Measurements from ENCODE around the gene MRPS2. TPM values are rescaled to one million over a fixed set of nuclear protein-coding genes. Genes with fewer than 3 reads are reported as not detected.
"Not testable (repeated sequence)": the region's sequence is repeated elsewhere in the genome, so short reads cannot be mapped to it uniquely, and the experiment has no call there.

The MRPS2 gene
- total RNA-seq, 2 donors from 2014 or later, result 55.6 to 55.9 TPM

GRCh38 chr9:135526730-135527571 is 26.5 kb downstream of the MRPS2 start:
- Histone ChIP-seq H3K36me3 (no peaks in the 10 kb centered on the region), H3K4me1 (replicated peaks) (no peaks in the 10 kb centered on the region), H3K4me3 (no peak overlapping the region), H3K27ac (no peak overlapping the region), H3K9me3 (no peaks in the 10 kb centered on the region), H3K27me3 (replicated peaks; ENCODE audit: insufficient read depth) (no peaks in the 10 kb centered on the region)
- no peak for TF ChIP-seq POLR2AphosphoS5 (IDR thresholded peaks at IDR 0.05)
- no peak for TF ChIP-seq CTCF (IDR thresholded peaks at IDR 0.05)
- TF ChIP-seq POLR2A (IDR thresholded peaks at IDR 0.05), result no peak
- no peak for DNase-seq (ENCODE audit: low spot score)
- intact Hi-C loops (cut with DNase I), result no loop called here
- WGBS, result 66% methylated on average over 28 of the region's 30 CpGs

- 92% methylated on average over 10 of the region's 10 CpGs for WGBS
- not testable (repeated sequence) for DNase-seq (ENCODE audit: low spot score)
Measured at GRCh38 chr9:135528842-135529435, 28.5 kb downstream of the MRPS2 start.

GRCh38 chr9:135530146-135530545 is 29.7 kb downstream of the MRPS2 start:
- H3K9me3 ChIP-seq, result no peaks in the 10 kb centered on the region
- H3K27me3 ChIP-seq (replicated peaks; ENCODE audit: insufficient read depth), result no peaks in the 10 kb centered on the region
- TF ChIP-seq POLR2AphosphoS5 (IDR thresholded peaks at IDR 0.05) (no peak), POLR2A (IDR thresholded peaks at IDR 0.05) (no peak), CTCF (IDR thresholded peaks at IDR 0.05) (no peak)
- H3K4me3 ChIP-seq, result no peak overlapping the region
- no peak overlapping the region for H3K27ac ChIP-seq
- no peak for DNase-seq (ENCODE audit: low spot score)
- H3K36me3 ChIP-seq, result no peaks in the 10 kb centered on the region
- no peaks in the 10 kb centered on the region for H3K4me1 ChIP-seq (replicated peaks)
- intact Hi-C loops (cut with DNase I), result no loop called here
- 83% methylated on average over 5 of the region's 5 CpGs for WGBS

More at GRCh38 chr9:135528842-135529435, 28.5 kb downstream of the MRPS2 start:
- H3K9me3 ChIP-seq; H3K4me1 ChIP-seq (replicated peaks); H3K27ac ChIP-seq; H3K27me3 ChIP-seq (replicated peaks; ENCODE audit: insufficient read depth); intact Hi-C loops (cut with DNase I); H3K36me3 ChIP-seq; H3K4me3 ChIP-seq: not testable (repeated sequence)

- 89% methylated on average over 10 of the region's 10 CpGs for WGBS
- H3K36me3 ChIP-seq, result no peaks in the 10 kb centered on the region
- DNase-seq (ENCODE audit: low spot score), result no peak
- intact Hi-C loops (cut with DNase I), result no loop called here
- no peak overlapping the region for H3K4me3 ChIP-seq
- H3K9me3 ChIP-seq, result no peaks in the 10 kb centered on the region
- TF ChIP-seq POLR2A (IDR thresholded peaks at IDR 0.05) (no peak), POLR2AphosphoS5 (IDR thresholded peaks at IDR 0.05) (no peak), CTCF (IDR thresholded peaks at IDR 0.05) (no peak)
- no peaks in the 10 kb centered on the region for H3K4me1 ChIP-seq (replicated peaks)
- no peak overlapping the region for H3K27ac ChIP-seq
- no peaks in the 10 kb centered on the region for H3K27me3 ChIP-seq (replicated peaks; ENCODE audit: insufficient read depth)
Measured at GRCh38 chr9:135531096-135531495, 30.6 kb downstream of the MRPS2 start.

GRCh38 chr9:135533113-135533512 is 32.6 kb downstream of the MRPS2 start:
- DNase-seq (ENCODE audit: low spot score), result no peak
- Histone ChIP-seq H3K4me3 (no peak overlapping the region), H3K27me3 (replicated peaks; ENCODE audit: insufficient read depth) (no peaks in the 10 kb centered on the region), H3K27ac (no peak overlapping the region), H3K36me3 (no peaks in the 10 kb centered on the region), H3K9me3 (no peaks in the 10 kb centered on the region), H3K4me1 (replicated peaks) (no peaks in the 10 kb centered on the region)
- WGBS, result 91% methylated on average over 3 of the region's 3 CpGs
- intact Hi-C loops (cut with DNase I), result no loop called here
- TF ChIP-seq POLR2A (IDR thresholded peaks at IDR 0.05), result no peak
- no peak for TF ChIP-seq CTCF (IDR thresholded peaks at IDR 0.05)
- no peak for TF ChIP-seq POLR2AphosphoS5 (IDR thresholded peaks at IDR 0.05)
